PC-9 (cell line): ENCODE data around the gene BZW2.

Experiments used
- CTCF ChIP-seq: fragments of 200-600 bp; sonication (generic); conservative IDR thresholded peaks from 2 replicates; pipeline ENCODE4 v1.6.1; 2017; ENCODE audit warnings: mixed run types, antibody characterized with exemption, mild to moderate bottlenecking, moderate library complexity
- EZH2 ChIP-seq: fragments of 200-600 bp; sonication (generic); IDR thresholded peaks from 2 replicates; pipeline ENCODE4 v1.8.0; 2017; ENCODE audit warnings: antibody characterized with exemption, low read depth

- no peak for TF ChIP-seq CTCF
- TF ChIP-seq EZH2, result no peak
Observed at GRCh38 chr7:16616122-16616521, 29.9 kb upstream of the BZW2 start.
